PFSK-1 (cell line): ENCODE measurements around the gene PDYN.

Source experiments
- FOXP2 ChIP-seq: optimal IDR thresholded peaks from 2 replicates; pipeline ENCODE3; 2011; ENCODE audit warnings: borderline replicate concordance, control low read depth, inconsistent platforms; ENCODE audit not compliant: insufficient read depth; ENCODE audit errors: extremely low read length, extremely low read depth
- POLR2AphosphoS5 ChIP-seq: IDR thresholded peaks from 2 replicates; pipeline ENCODE4 v1.6.1; 2012; ENCODE audit warnings: low read depth, mild to moderate bottlenecking, control low read depth, low read length, moderate library complexity
- REST ChIP-seq, 2 experiments: IDR thresholded peaks; 2 replicates each; pipeline versions ENCODE4 v1.6.1 to v1.8.0; 2011 to 2012; ENCODE audit warnings: low read depth in 2 of 2, low read length in 2 of 2, control low read depth in 1 of 2, inconsistent platforms in 1 of 2, mild to moderate bottlenecking in 1 of 2, moderate library complexity in 1 of 2; ENCODE audit not compliant: insufficient read depth in 1 of 2
- SIN3A ChIP-seq: IDR thresholded peaks from 2 replicates; pipeline ENCODE4 v1.6.1; 2012; ENCODE audit warnings: mild to moderate bottlenecking, low read length, moderate library complexity, borderline replicate concordance; ENCODE audit not compliant: insufficient read depth
- TAF1 ChIP-seq: IDR thresholded peaks from 2 replicates; pipeline ENCODE4 v1.6.1; 2012; ENCODE audit warnings: low read length, control low read depth, borderline replicate concordance; ENCODE audit not compliant: insufficient read depth

Gene PDYN

GRCh38 chr20:1928782-1929181, 65.1 kb downstream of the PDYN start:
- TF ChIP-seq TAF1 (no peak), FOXP2 (no peak), REST (IDR thresholded peaks at IDR 0.05; ENCODE audit: insufficient read depth in 1 of 2, low read depth in 2 of 2, low read length in 2 of 2) (no peak), SIN3A (no peak), POLR2AphosphoS5 (no peak)
